Measurements from ENCODE around the gene IL32.

The IL32 gene

GRCh38 chr16:3044708-3045107, 20.7 kb upstream of the IL32 start:
- DNase-seq (ENCODE audit: low read depth) = no peak
- TF ChIP-seq CTCF (IDR thresholded peaks at IDR 0.05; ENCODE audit: low read depth, low read length, missing control alignments) = no peak
- in situ Hi-C loops (cut with HindIII; ENCODE audit: low sequenced_read_pairs) = loop anchor here (5.0 kb wide), 1 partner anchor 83 kb away; no protein-coding TSS in a partner anchor
- H3K4me3 ChIP-seq (ENCODE audit: low read depth, low read length) = no peak overlapping the region

- in situ Hi-C loops (cut with HindIII; ENCODE audit: low sequenced_read_pairs) = loop anchor here (5.0 kb wide), 1 partner anchor 81 kb away; no protein-coding TSS in a partner anchor
- no peak for TF ChIP-seq CTCF (IDR thresholded peaks at IDR 0.05; ENCODE audit: low read depth, low read length, missing control alignments)
- no peak for DNase-seq (ENCODE audit: low read depth)
- H3K4me3 ChIP-seq (ENCODE audit: low read depth, low read length) = peak within 1 kb of the TSS; percentile 39
These were observed 19.4 kb upstream of the IL32 start, which contains the start of gene MMP25 for GRCh38 chr16:3045758-3046640. TSS of gene MMP25 (plus strand) at chr16:3046561. CDS start at chr16:3046918, 357 bp downstream.

GRCh38 chr16:3046641-3047386, 18.6 kb upstream of the IL32 start:
- no peak for DNase-seq (ENCODE audit: low read depth)
- in situ Hi-C loops (cut with HindIII; ENCODE audit: low sequenced_read_pairs) = loop anchor here (5.0 kb wide), 1 partner anchor 80 kb away; no protein-coding TSS in a partner anchor
- no peak overlapping the region for H3K4me3 ChIP-seq (ENCODE audit: low read depth, low read length)
- TF ChIP-seq CTCF (IDR thresholded peaks at IDR 0.05; ENCODE audit: low read depth, low read length, missing control alignments) = no peak

GRCh38 chr16:3047387-3047720, 18.1 kb upstream of the IL32 start:
- no peak for DNase-seq (ENCODE audit: low read depth)
- no peak overlapping the region for H3K4me3 ChIP-seq (ENCODE audit: low read depth, low read length)
- no peak for TF ChIP-seq CTCF (IDR thresholded peaks at IDR 0.05; ENCODE audit: low read depth, low read length, missing control alignments)
- in situ Hi-C loops (cut with HindIII; ENCODE audit: low sequenced_read_pairs) = loop anchor here (5.0 kb wide), 1 partner anchor 80 kb away; no protein-coding TSS in a partner anchor

GRCh38 chr16:3049921-3050481, 15.4 kb upstream of the IL32 start:
- in situ Hi-C loops (cut with HindIII; ENCODE audit: low sequenced_read_pairs) = loop anchor here (5.0 kb wide), 1 partner anchor 77 kb away; no protein-coding TSS in a partner anchor
- TF ChIP-seq CTCF (IDR thresholded peaks at IDR 0.05; ENCODE audit: low read depth, low read length, missing control alignments) = no peak
- no peak overlapping the region for H3K4me3 ChIP-seq (ENCODE audit: low read depth, low read length)
- DNase-seq (ENCODE audit: low read depth) = no peak

- in situ Hi-C loops (cut with HindIII; ENCODE audit: low sequenced_read_pairs) = no loop called here
- no peak for DNase-seq (ENCODE audit: low read depth)
- no peak overlapping the region for H3K4me3 ChIP-seq (ENCODE audit: low read depth, low read length)
- no peak for TF ChIP-seq CTCF (IDR thresholded peaks at IDR 0.05; ENCODE audit: low read depth, low read length, missing control alignments)
These were observed 15.0 kb upstream of the IL32 start for GRCh38 chr16:3050487-3050886.

All from astrocyte of the cerebellum (primary cell).